Trophoblast cell (in vitro differentiated cells and primary cell): Measurements from ENCODE around the gene RBCK1.
A peak's percentile ranks its signal among the peaks of the same experiment; 100 is the strongest.
"Not testable (repeated sequence)": the region's sequence is repeated elsewhere in the genome, so short reads cannot be mapped to it uniquely, and the experiment has no call there.

Experiments used
- DNase-seq, 2 donors: peaks; one replicate each; pipeline ENCODE4 v3.0.0-alpha.2; 2016
- H2AFZ ChIP-seq: 2 replicates; pipeline ENCODE4 v1.6.1; 2013; ENCODE audit warnings: low read length, moderate library complexity, mild to moderate bottlenecking; ENCODE audit not compliant: insufficient read depth, poor library complexity
- H2AK5ac ChIP-seq: 2 replicates; pipeline ENCODE4 v1.6.1; 2013; ENCODE audit warnings: mild to moderate bottlenecking, low read length
- H2BK120ac ChIP-seq: 2 replicates; pipeline ENCODE4 v1.6.1; 2013; ENCODE audit warnings: low read length, mild to moderate bottlenecking, moderate library complexity; ENCODE audit not compliant: insufficient read depth, poor library complexity
- H2BK12ac ChIP-seq: 2 replicates; pipeline ENCODE4 v1.6.1; 2013; ENCODE audit warnings: mild to moderate bottlenecking, low read length, moderate library complexity
- H2BK5ac ChIP-seq: 2 replicates; pipeline ENCODE4 v1.6.1; 2013; ENCODE audit warnings: low read length, low read depth, moderate library complexity, mild to moderate bottlenecking; ENCODE audit not compliant: poor library complexity
- H3K14ac ChIP-seq: 2 replicates; pipeline ENCODE4 v1.6.1; 2013; ENCODE audit warnings: mild to moderate bottlenecking, low read length
- H3K18ac ChIP-seq: 2 replicates; pipeline ENCODE4 v1.6.1; 2013; ENCODE audit warnings: mild to moderate bottlenecking, low read length
- H3K23ac ChIP-seq: 2 replicates; pipeline ENCODE4 v1.6.1; 2013; ENCODE audit warnings: low read length
- H3K27ac ChIP-seq: 2 replicates; pipeline ENCODE4 v1.5.1; 2013; ENCODE audit warnings: low read depth, mild to moderate bottlenecking, inconsistent platforms, low read length, moderate library complexity
- H3K27me3 ChIP-seq: 2 replicates; pipeline ENCODE4 v1.6.1; 2013; ENCODE audit warnings: inconsistent platforms, mild to moderate bottlenecking, low read length, moderate library complexity; ENCODE audit not compliant: insufficient read depth
- H3K36me3 ChIP-seq, 2 experiments: 1 replicate in 1 of 2; 2 replicates in 1 of 2; pipeline ENCODE4 v1.6.1; 2013; ENCODE audit warnings: low read length in 2 of 2, mild to moderate bottlenecking in 2 of 2, moderate library complexity in 1 of 2; ENCODE audit not compliant: insufficient read depth in 2 of 2, control insufficient read depth in 1 of 2
- H3K4ac ChIP-seq: 2 replicates; pipeline ENCODE4 v1.6.1; 2013; ENCODE audit warnings: low read depth, mild to moderate bottlenecking, low read length, moderate library complexity
- H3K4me1 ChIP-seq, 2 experiments: 1 replicate in 1 of 2; 2 replicates in 1 of 2; pipeline ENCODE4 v1.6.1; 2013; ENCODE audit warnings: low read length in 2 of 2, mild to moderate bottlenecking in 2 of 2, moderate library complexity in 1 of 2; ENCODE audit not compliant: insufficient read depth in 2 of 2, control insufficient read depth in 1 of 2
- H3K4me2 ChIP-seq: 2 replicates; pipeline ENCODE4 v1.6.1; 2013; ENCODE audit warnings: inconsistent platforms, mild to moderate bottlenecking, low read length, moderate library complexity
- H3K4me3 ChIP-seq: 2 replicates; pipeline ENCODE4 v1.5.1; 2013; ENCODE audit warnings: mild to moderate bottlenecking, low read depth, low read length, inconsistent platforms
- H3K79me1 ChIP-seq: one replicate; pipeline ENCODE4 v1.6.1; 2013; ENCODE audit warnings: low read length
- H3K79me2 ChIP-seq: 2 replicates; pipeline ENCODE4 v1.6.1; 2013; ENCODE audit warnings: low read length, mild to moderate bottlenecking; ENCODE audit not compliant: control insufficient read depth, insufficient read depth, poor library complexity
- H3K9ac ChIP-seq: 2 replicates; pipeline ENCODE4 v1.6.1; 2013; ENCODE audit warnings: mild to moderate bottlenecking, low read length
- H3K9me3 ChIP-seq: 2 replicates; pipeline ENCODE4 v1.6.1; 2013; ENCODE audit warnings: low read depth, mild to moderate bottlenecking, control low read depth, inconsistent platforms, low read length; ENCODE audit not compliant: insufficient read depth
- H4K12ac ChIP-seq: 2 replicates; pipeline ENCODE4 v1.6.1; 2013; ENCODE audit warnings: low read depth, mild to moderate bottlenecking, low read length, moderate library complexity
- H4K8ac ChIP-seq: 2 replicates; pipeline ENCODE4 v1.6.1; 2013; ENCODE audit warnings: low read depth, mild to moderate bottlenecking, low read length, moderate library complexity
- H4K91ac ChIP-seq: one replicate; pipeline ENCODE4 v1.6.1; 2013; ENCODE audit warnings: low read depth, mild to moderate bottlenecking, low read length, moderate library complexity
- WGBS: extraction: QIAGEN DNeasy Blood & Tissue Kit; methylation state at CpG from one replicate; pipeline ENCODE4 v1.1.7; 2013; ENCODE audit warnings: missing lambda C conversion rate; ENCODE audit not compliant: insufficient read length, insufficient coverage; ENCODE audit errors: extremely low coverage; 5-methylcytosine and 5-hydroxymethylcytosine counted together

Gene RBCK1

DNA sequence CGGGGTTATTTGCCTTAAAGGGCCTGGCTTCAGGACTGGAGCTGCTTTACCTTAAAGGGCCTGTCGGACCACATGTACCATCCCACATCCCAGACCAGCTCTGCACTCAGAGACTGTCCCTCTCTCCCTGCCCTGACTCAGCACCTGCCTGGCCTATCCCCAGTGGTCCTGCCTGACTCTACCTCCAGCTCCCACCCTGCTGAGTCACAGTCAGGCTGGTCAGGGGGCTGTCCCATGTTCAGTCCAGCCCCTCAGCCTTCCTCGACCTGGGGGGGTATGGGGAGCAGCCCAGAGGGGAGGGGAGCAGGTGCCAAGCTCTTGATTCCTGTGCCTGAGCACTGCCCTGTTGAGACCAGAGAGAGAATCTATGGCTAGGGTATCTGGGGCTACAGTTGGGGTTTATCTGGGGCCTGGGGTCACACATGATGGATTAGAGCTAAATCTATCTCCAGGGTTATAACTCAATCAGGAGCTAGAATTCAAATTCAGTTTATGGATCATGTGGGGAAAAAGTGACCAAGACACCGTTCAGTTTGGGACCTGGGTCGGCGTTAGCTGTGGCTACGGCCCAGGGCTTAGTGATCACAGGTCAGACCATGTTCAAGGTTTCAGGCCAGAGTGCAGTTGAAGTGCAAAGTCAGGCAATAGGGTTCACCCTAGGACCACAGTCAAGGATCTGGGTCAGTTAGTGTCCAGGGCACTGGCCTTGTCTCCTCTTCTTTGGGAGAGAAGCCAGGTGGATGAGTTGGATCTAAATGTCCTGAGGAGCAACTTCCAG is 36.9 kb upstream of the RBCK1 start:
- H3K9ac ChIP-seq = no peak overlapping the region
- H2BK5ac ChIP-seq = peak overlapping the region; percentile 73
- H3K4ac ChIP-seq = peak overlapping the region; percentile 22
- peak overlapping the region; percentile 73 for H2BK120ac ChIP-seq
- no peak overlapping the region for H3K23ac ChIP-seq
- peaks cover 1% of the 10 kb centered on the region for H3K79me2 ChIP-seq
- 100% methylated on average over 1 of the region's 7 CpGs for WGBS
- peak overlapping the region; percentile 94 for H2BK12ac ChIP-seq
- peak overlapping the region; percentile 61 for H3K27ac ChIP-seq
- H3K27me3 ChIP-seq = no peaks in the 10 kb centered on the region
- no peak for DNase-seq
- no peak overlapping the region for H3K4me3 ChIP-seq
- no peak overlapping the region for H3K4me2 ChIP-seq
- peak overlapping the region; percentile 15 for H4K12ac ChIP-seq
- H3K4me1 ChIP-seq = peaks cover 36 to 48% of the 10 kb centered on the region in 2 experiments
- no peaks in the 10 kb centered on the region for H3K36me3 ChIP-seq
- H2AK5ac ChIP-seq = peak overlapping the region; percentile 91
- H2AFZ ChIP-seq = peak overlapping the region; percentile 38
- H4K91ac ChIP-seq = peak overlapping the region; percentile 90
- H3K79me1 ChIP-seq = peaks cover 36% of the 10 kb centered on the region
- H4K8ac ChIP-seq = peak overlapping the region; percentile 24
- peak overlapping the region; percentile 65 for H3K18ac ChIP-seq
- H3K14ac ChIP-seq = peak overlapping the region; percentile 59
- no peaks in the 10 kb centered on the region for H3K9me3 ChIP-seq

DNA sequence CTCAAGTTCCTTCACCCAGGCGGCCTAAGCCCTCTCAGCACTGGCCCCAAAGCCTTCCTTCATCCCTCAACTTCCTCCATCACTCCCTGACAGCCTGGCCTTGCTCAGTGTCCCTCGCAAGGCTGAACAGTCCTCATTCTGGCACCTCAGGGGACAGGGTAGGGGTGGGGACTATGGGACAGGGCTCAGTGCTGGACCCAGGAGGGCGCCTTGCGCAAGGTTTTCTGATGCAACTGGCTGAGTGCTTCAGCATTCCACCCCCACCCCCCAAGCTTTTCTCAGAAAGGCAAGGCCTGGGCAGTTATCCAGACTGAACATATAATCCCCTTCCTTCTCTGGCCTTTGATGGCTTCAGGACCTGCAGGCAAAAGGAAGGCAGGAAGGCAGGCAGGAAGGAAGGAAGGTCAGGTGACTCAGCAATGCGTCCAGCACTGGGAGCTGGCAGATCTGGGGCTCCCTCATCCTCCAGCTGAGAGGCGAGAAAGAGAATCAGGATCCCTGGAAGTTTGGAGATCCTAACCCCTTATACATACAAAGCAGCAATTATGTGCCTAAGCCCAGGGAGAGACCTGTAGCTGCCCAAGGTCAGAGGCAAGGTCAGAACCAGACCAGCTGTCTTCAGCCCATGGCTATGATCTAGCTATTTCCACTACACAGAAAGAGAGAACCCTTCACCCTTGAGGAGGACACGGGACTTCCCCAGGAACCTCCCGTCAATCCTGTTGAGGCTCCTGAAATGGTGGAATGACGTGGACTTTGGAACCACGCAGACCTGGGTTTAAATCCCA is 36.1 kb upstream of the RBCK1 start:
- no peak overlapping the region for H3K23ac ChIP-seq
- peak overlapping the region; percentile 38 for H2AK5ac ChIP-seq
- no CpG with 5 or more reads among the region's 10 CpGs for WGBS
- no peaks in the 10 kb centered on the region for H3K36me3 ChIP-seq
- H3K79me1 ChIP-seq = peaks cover 36% of the 10 kb centered on the region
- H3K14ac ChIP-seq = peak overlapping the region; percentile 58
- peak overlapping the region; percentile 15 for H4K12ac ChIP-seq
- H3K79me2 ChIP-seq = peaks cover 1% of the 10 kb centered on the region
- no peak overlapping the region for H3K9ac ChIP-seq
- H2BK5ac ChIP-seq = peak overlapping the region; percentile 55
- DNase-seq = peak; percentile 45 to 74
- peak overlapping the region; percentile 40 for H4K8ac ChIP-seq
- peak overlapping the region; percentile 1 for H2AFZ ChIP-seq
- H4K91ac ChIP-seq = peak overlapping the region; percentile 90
- peak overlapping the region; percentile 59 for H3K27ac ChIP-seq
- no peak overlapping the region for H3K4me2 ChIP-seq
- H3K27me3 ChIP-seq = no peaks in the 10 kb centered on the region
- H3K4ac ChIP-seq = no peak overlapping the region
- peaks cover 36 to 48% of the 10 kb centered on the region in 2 experiments for H3K4me1 ChIP-seq
- H3K9me3 ChIP-seq = no peaks in the 10 kb centered on the region
- peak overlapping the region; percentile 86 for H2BK120ac ChIP-seq
- H2BK12ac ChIP-seq = peak overlapping the region; percentile 72
- peak overlapping the region; percentile 24 for H3K18ac ChIP-seq
- H3K4me3 ChIP-seq = no peak overlapping the region

DNA sequence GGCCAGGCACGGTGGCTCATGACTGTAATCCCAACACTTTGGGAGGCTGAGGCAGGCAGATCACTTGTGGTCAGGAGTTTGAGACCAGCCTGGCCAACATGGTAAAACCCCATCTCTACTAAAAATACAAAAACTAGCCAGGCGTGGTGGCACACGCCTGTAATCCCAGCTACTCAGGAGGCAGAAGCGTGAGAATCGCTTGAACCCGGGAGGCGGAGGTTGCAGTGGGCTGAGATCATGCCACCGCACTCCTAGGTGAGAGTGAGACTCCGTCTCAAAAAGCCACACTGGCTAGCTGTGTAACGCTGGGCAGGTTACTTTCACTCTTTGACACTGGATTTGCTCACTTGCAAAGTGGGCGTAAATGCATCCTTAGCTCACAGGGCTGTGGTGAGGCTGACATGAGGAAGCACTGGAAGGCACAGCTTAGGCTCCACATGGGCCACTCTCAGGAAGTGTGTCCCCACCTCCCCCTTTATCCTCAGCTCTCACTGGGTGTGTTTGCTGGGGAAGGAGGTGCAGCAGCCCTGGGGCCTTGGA is 35.5 kb upstream of the RBCK1 start:
- peak overlapping the region; percentile 85 for H4K91ac ChIP-seq

DNA sequence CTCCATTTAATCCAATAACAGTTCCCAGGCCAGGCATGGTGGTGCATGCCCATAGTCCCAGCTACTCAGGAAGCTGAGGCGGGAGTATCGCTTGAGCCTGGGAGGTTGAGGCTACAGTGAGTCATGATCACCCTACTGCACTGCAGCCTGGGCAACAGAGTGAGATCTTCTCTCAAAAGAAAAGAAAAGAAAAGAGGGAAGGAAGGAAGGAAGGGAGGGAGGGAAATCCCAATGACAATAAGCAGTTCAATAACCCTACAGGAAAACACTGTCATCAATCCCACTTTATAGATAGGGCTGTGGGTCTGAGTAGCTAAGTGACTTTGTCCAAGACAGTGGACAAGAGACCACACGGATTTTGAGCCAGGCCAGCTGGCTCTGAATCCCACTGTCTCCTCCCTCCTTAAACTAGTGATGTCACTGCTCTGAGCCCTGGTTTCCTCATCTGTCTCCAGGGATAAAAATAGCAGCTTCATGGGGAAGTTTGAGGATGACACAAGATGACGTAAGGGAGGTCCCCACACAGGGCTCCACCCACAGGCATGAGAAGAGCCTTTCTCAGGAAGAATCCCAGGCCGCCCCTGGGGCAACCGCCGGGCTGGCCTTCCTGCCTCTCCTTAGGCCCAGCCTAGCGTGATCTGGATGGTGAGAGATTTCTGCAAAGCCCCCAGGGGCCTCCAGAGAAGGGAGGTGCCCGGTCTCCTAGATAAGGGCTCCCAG is 34.8 kb upstream of the RBCK1 start:
- Histone ChIP-seq H4K91ac (peak overlapping the region; percentile 70), H3K4ac (peak overlapping the region; percentile 8)
- peak; percentile 57 to 62 for DNase-seq

More for the DNA sequence above, 35.5 kb upstream of the RBCK1 start:
- H3K36me3 ChIP-seq, H3K23ac ChIP-seq, H4K12ac ChIP-seq, DNase-seq, H3K4me3 ChIP-seq, H3K9me3 ChIP-seq, H3K9ac ChIP-seq, H3K27me3 ChIP-seq, H3K79me2 ChIP-seq, H3K4me2 ChIP-seq: not testable (repeated sequence)
- Histone ChIP-seq H3K4me1 (peaks cover 30 to 42% of the 10 kb centered on the region in 2 experiments), H3K14ac (peak overlapping the region; percentile 58), H2AK5ac (peak overlapping the region; percentile 75), H4K8ac (peak overlapping the region; percentile 6), H3K18ac (peak overlapping the region; percentile 77), H3K4ac (peak overlapping the region; percentile 8), H2AFZ (peak overlapping the region; percentile 56), H2BK120ac (peak overlapping the region; percentile 86), H3K27ac (peak overlapping the region; percentile 59), H2BK12ac (peak overlapping the region; percentile 85), H3K79me1 (peaks cover 34% of the 10 kb centered on the region), H2BK5ac (peak overlapping the region; percentile 74)
- no CpG with 5 or more reads among the region's 11 CpGs for WGBS

More for the DNA sequence above, 34.8 kb upstream of the RBCK1 start:
- no CpG with 5 or more reads among the region's 9 CpGs for whole genome bisulfite sequencing
- Histone ChIP-seq H3K18ac (peak overlapping the region; percentile 39), H2AFZ (no peak overlapping the region), H3K4me3 (no peak overlapping the region), H4K12ac (peak overlapping the region; percentile 6), H3K27me3 (no peaks in the 10 kb centered on the region), H3K9ac (no peak overlapping the region), H2BK12ac (peak overlapping the region; percentile 85), H3K27ac (peak overlapping the region; percentile 20), H4K8ac (peak overlapping the region; percentile 73), H3K79me1 (peaks cover 34% of the 10 kb centered on the region), H3K23ac (no peak overlapping the region), H3K36me3 (no peaks in the 10 kb centered on the region), H2BK5ac (peak overlapping the region; percentile 74), H3K4me1 (peaks cover 30 to 42% of the 10 kb centered on the region in 2 experiments), H2AK5ac (peak overlapping the region; percentile 75), H3K79me2 (peaks cover 1% of the 10 kb centered on the region), H3K4me2 (no peak overlapping the region), H3K9me3 (no peaks in the 10 kb centered on the region), H2BK120ac (peak overlapping the region; percentile 76), H3K14ac (peak overlapping the region; percentile 45)
